CD4-positive, alpha-beta T cell treated with Interferon alpha-2 for 1 hour (primary cell): ENCODE results near the gene MINDY3.

Experiments
- DNase-seq, 2 donors: peaks; one replicate each; pipeline ENCODE4 v3.0.0-alpha.2; 2020 to 2022

Gene MINDY3

GRCh38 chr10:15804109-15804508 is 56.2 kb downstream of the MINDY3 start:
- no peak for DNase-seq

GRCh38 chr10:15802375-15802949 is 57.8 kb downstream of the MINDY3 start:
- no peak for DNase-seq

GRCh38 chr10:15801641-15802040 is 58.7 kb downstream of the MINDY3 start:
- DNase-seq, result no peak

GRCh38 chr10:15801147-15801546 is 59.2 kb downstream of the MINDY3 start:
- DNase-seq, result no peak

- no peak for DNase-seq
These were observed 63.0 kb downstream of the MINDY3 start for GRCh38 chr10:15797346-15797745.

- no peak for DNase-seq
These were observed 63.5 kb downstream of the MINDY3 start for GRCh38 chr10:15796762-15797161.

GRCh38 chr10:15796098-15796759 is 64.1 kb downstream of the MINDY3 start:
- no peak for DNase-seq

GRCh38 chr10:15795036-15795792 is 65.1 kb downstream of the MINDY3 start:
- DNase-seq, result no peak

- no peak for DNase-seq
These were observed 65.7 kb downstream of the MINDY3 start for GRCh38 chr10:15794569-15794968.

GRCh38 chr10:15793664-15794063 is 66.6 kb downstream of the MINDY3 start:
- DNase-seq, result no peak

- DNase-seq, result no peak
These were observed 67.5 kb downstream of the MINDY3 start for GRCh38 chr10:15792777-15793176.

GRCh38 chr10:15791816-15792524 is 68.3 kb downstream of the MINDY3 start:
- DNase-seq, result no peak

- no peak for DNase-seq
These were observed 70.3 kb downstream of the MINDY3 start for GRCh38 chr10:15789793-15790525.

- no peak for DNase-seq
These were observed 72.9 kb downstream of the MINDY3 start for GRCh38 chr10:15787426-15787825.

- no peak for DNase-seq
These were observed 75.5 kb downstream of the MINDY3 start for GRCh38 chr10:15784662-15785300.

- DNase-seq, result no peak
These were observed 76.2 kb downstream of the MINDY3 start for GRCh38 chr10:15783941-15784636.

- no peak for DNase-seq
These were observed 77.5 kb downstream of the MINDY3 start for GRCh38 chr10:15782851-15783250.

GRCh38 chr10:15781381-15781960 is 78.8 kb downstream of the MINDY3 start:
- DNase-seq, result no peak

GRCh38 chr10:15780353-15781135 is 79.8 kb downstream of the MINDY3 start:
- no peak for DNase-seq

GRCh38 chr10:15775513-15775912 is 84.8 kb downstream of the MINDY3 start:
- no peak for DNase-seq
